MM.1S (cell line): ENCODE results near the gene RAI1.

Experiments used
- DNase-seq: peaks from one replicate; pipeline ENCODE4 v3.0.0-alpha.2; 2015
- H2AFZ ChIP-seq: fragments of 300-600 bp; sonication (generic); 2 replicates; pipeline ENCODE4 v1.6.0; 2016; ENCODE audit warnings: antibody characterized with exemption, low read length
- H3F3A ChIP-seq: fragments of 300-600 bp; sonication (generic); 2 replicates; pipeline ENCODE4 v1.6.1; 2016; ENCODE audit warnings: mild to moderate bottlenecking, antibody characterized with exemption, low read length, moderate library complexity, mixed read lengths; ENCODE audit not compliant: insufficient read depth
- H3K27ac ChIP-seq: fragments of 300-600 bp; sonication (generic); 2 replicates; pipeline ENCODE4 v1.5.1; 2016; ENCODE audit warnings: mild to moderate bottlenecking, low read length
- H3K27me3 ChIP-seq: fragments of 300-600 bp; sonication (generic); replicated peaks from 2 replicates; pipeline ENCODE4 v1.6.0; 2016; ENCODE audit warnings: low read length; ENCODE audit not compliant: insufficient read depth
- H3K36me3 ChIP-seq: fragments of 300-600 bp; sonication (generic); replicated peaks from 2 replicates; pipeline ENCODE4 v1.6.1; 2016; ENCODE audit warnings: mild to moderate bottlenecking, low read length, mixed read lengths; ENCODE audit not compliant: insufficient read depth
- H3K4me1 ChIP-seq: fragments of 300-600 bp; sonication (generic); 2 replicates; pipeline ENCODE4 v1.6.1; 2016; ENCODE audit warnings: low read length, mixed read lengths
- H3K4me2 ChIP-seq: fragments of 300-600 bp; sonication (generic); 2 replicates; pipeline ENCODE4 v1.6.0; 2016; ENCODE audit warnings: low read depth, low read length
- H3K4me3 ChIP-seq: fragments of 300-600 bp; sonication (generic); 2 replicates; pipeline ENCODE4 v1.5.1; 2016; ENCODE audit warnings: low read length, mixed read lengths
- H3K79me2 ChIP-seq: fragments of 300-600 bp; sonication (generic); 2 replicates; pipeline ENCODE4 v1.6.1; 2016; ENCODE audit warnings: mixed run types, low read length, mixed read lengths
- H3K9ac ChIP-seq: fragments of 300-600 bp; sonication (generic); 2 replicates; pipeline ENCODE4 v1.6.1; 2016; ENCODE audit warnings: low read length, mixed read lengths
- H3K9me2 ChIP-seq: fragments of 300-600 bp; sonication (generic); replicated peaks from 2 replicates; pipeline ENCODE4 v1.6.1; 2016; ENCODE audit warnings: mild to moderate bottlenecking, low read length, mixed read lengths; ENCODE audit not compliant: insufficient read depth
- H3K9me3 ChIP-seq: fragments of 300-600 bp; sonication (generic); replicated peaks from 2 replicates; pipeline ENCODE4 v1.6.1; 2016; ENCODE audit warnings: mild to moderate bottlenecking, low read length, mixed read lengths; ENCODE audit not compliant: insufficient read depth
- H4K20me1 ChIP-seq: fragments of 300-600 bp; sonication (generic); 2 replicates; pipeline ENCODE4 v1.6.1; 2016; ENCODE audit warnings: mild to moderate bottlenecking, low read length, moderate library complexity, mixed read lengths; ENCODE audit not compliant: insufficient read depth
- EZH2 ChIP-seq: fragments of 300-600 bp; sonication (generic); optimal IDR thresholded peaks from 2 replicates; pipeline ENCODE3; 2017; ENCODE audit warnings: low read depth, mild to moderate bottlenecking, antibody characterized with exemption, low read length, mixed read lengths
- EZH2phosphoT487 ChIP-seq: fragments of 300-600 bp; sonication (generic); IDR thresholded peaks from 2 replicates; pipeline ENCODE4 v1.6.1; 2018; ENCODE audit warnings: antibody characterized with exemption, low read length
- TF ChIP-seq, protein P1 (sequence below): fragments of 300-600 bp; sonication (generic); IDR thresholded peaks from 2 replicates; pipeline ENCODE4 v1.5.1; 2016; ENCODE audit warnings: antibody characterized with exemption, low read length, mixed read lengths

RAI1 gene

GRCh38 chr17:17663160-17664063 lies 17.8 kb upstream of the RAI1 start:
- Histone ChIP-seq H3F3A (no peaks in the 10 kb centered on the region), H2AFZ (no peak overlapping the region), H3K4me1 (no peaks in the 10 kb centered on the region), H3K4me3 (no peak overlapping the region), H3K9me3 (no peaks in the 10 kb centered on the region), H3K36me3 (no peaks in the 10 kb centered on the region), H3K27me3 (no peaks in the 10 kb centered on the region), H3K9me2 (no peaks in the 10 kb centered on the region), H3K27ac (no peak overlapping the region), H3K4me2 (no peak overlapping the region), H4K20me1 (no peaks in the 10 kb centered on the region), H3K79me2 (no peaks in the 10 kb centered on the region), H3K9ac (no peak overlapping the region)
- TF ChIP-seq EZH2: no peak
- TF ChIP-seq, protein P1, sequence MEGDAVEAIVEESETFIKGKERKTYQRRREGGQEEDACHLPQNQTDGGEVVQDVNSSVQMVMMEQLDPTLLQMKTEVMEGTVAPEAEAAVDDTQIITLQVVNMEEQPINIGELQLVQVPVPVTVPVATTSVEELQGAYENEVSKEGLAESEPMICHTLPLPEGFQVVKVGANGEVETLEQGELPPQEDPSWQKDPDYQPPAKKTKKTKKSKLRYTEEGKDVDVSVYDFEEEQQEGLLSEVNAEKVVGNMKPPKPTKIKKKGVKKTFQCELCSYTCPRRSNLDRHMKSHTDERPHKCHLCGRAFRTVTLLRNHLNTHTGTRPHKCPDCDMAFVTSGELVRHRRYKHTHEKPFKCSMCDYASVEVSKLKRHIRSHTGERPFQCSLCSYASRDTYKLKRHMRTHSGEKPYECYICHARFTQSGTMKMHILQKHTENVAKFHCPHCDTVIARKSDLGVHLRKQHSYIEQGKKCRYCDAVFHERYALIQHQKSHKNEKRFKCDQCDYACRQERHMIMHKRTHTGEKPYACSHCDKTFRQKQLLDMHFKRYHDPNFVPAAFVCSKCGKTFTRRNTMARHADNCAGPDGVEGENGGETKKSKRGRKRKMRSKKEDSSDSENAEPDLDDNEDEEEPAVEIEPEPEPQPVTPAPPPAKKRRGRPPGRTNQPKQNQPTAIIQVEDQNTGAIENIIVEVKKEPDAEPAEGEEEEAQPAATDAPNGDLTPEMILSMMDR: no peak
- TF ChIP-seq EZH2phosphoT487: no peak
- no peak for DNase-seq

GRCh38 chr17:17664064-17664452 lies 17.2 kb upstream of the RAI1 start:
- no peaks in the 10 kb centered on the region for H3F3A ChIP-seq
- no peak overlapping the region for H3K9ac ChIP-seq
- H3K27me3 ChIP-seq: no peaks in the 10 kb centered on the region
- TF ChIP-seq, protein P1: no peak
- TF ChIP-seq EZH2 (no peak), EZH2phosphoT487 (no peak)
- H2AFZ ChIP-seq: no peak overlapping the region
- H3K79me2 ChIP-seq: no peaks in the 10 kb centered on the region
- H3K4me3 ChIP-seq: no peak overlapping the region
- no peaks in the 10 kb centered on the region for H3K9me3 ChIP-seq
- no peak overlapping the region for H3K4me2 ChIP-seq
- DNase-seq: no peak
- H3K9me2 ChIP-seq: no peaks in the 10 kb centered on the region
- no peaks in the 10 kb centered on the region for H3K4me1 ChIP-seq
- no peaks in the 10 kb centered on the region for H4K20me1 ChIP-seq
- no peak overlapping the region for H3K27ac ChIP-seq
- H3K36me3 ChIP-seq: no peaks in the 10 kb centered on the region

DNA sequence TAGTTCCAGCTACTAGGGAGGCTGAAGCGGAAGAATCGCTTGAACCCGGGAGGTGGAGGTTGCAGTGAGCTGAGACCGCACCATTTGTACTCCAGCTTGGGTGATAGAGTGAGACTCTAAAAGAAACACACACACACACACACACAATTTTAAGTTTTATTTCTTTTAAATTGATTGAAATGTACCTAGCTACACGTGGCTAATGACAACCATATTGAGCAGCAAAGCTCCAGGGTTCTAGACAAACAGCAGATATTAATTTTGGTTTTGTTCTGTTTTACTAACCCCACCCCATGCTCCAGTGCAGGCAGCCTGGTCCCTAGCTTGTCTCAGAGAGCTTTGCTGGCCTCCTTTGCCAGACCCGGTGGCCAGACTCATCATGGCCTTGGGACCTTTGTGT lies 16.0 kb upstream of the RAI1 start:
- no peaks in the 10 kb centered on the region for H3K79me2 ChIP-seq
- no peaks in the 10 kb centered on the region for H3K9me3 ChIP-seq
- H3K9me2 ChIP-seq: no peaks in the 10 kb centered on the region
- H3K27me3 ChIP-seq: no peaks in the 10 kb centered on the region
- H3K36me3 ChIP-seq: no peaks in the 10 kb centered on the region
- no peak overlapping the region for H3K27ac ChIP-seq
- no peak overlapping the region for H2AFZ ChIP-seq
- H3F3A ChIP-seq: no peaks in the 10 kb centered on the region
- no peaks in the 10 kb centered on the region for H4K20me1 ChIP-seq
- no peak overlapping the region for H3K4me2 ChIP-seq
- no peak for TF ChIP-seq EZH2phosphoT487
- no peak for TF ChIP-seq EZH2
- TF ChIP-seq, protein P1: no peak
- no peak overlapping the region for H3K4me3 ChIP-seq
- DNase-seq: no peak
- H3K9ac ChIP-seq: no peak overlapping the region
- no peaks in the 10 kb centered on the region for H3K4me1 ChIP-seq
